Mesenchymal stem cell (in vitro differentiated cells and primary cell): Measurements from ENCODE around the gene VIPR2.

Experiments used
- DNase-seq: peaks from one replicate; pipeline ENCODE4 v3.0.0-alpha.2; 2013
- H2AFZ ChIP-seq: one replicate; pipeline ENCODE4 v1.6.1; 2013; ENCODE audit warnings: low read depth, mild to moderate bottlenecking, control low read depth, inconsistent platforms, low read length, moderate library complexity
- H2AK5ac ChIP-seq: 2 replicates; pipeline ENCODE4 v1.6.1; 2013; ENCODE audit warnings: low read length, moderate library complexity, mild to moderate bottlenecking, inconsistent platforms; ENCODE audit not compliant: severe bottlenecking
- H2BK120ac ChIP-seq: one replicate; pipeline ENCODE4 v1.6.1; 2013; ENCODE audit warnings: low read depth, mild to moderate bottlenecking, inconsistent platforms, low read length, moderate library complexity
- H2BK12ac ChIP-seq, 2 experiments: one replicate each; pipeline ENCODE4 v1.6.1; 2013; ENCODE audit warnings: inconsistent platforms in 2 of 2, low read length in 2 of 2, mild to moderate bottlenecking in 2 of 2, moderate library complexity in 2 of 2, control low read depth in 1 of 2
- H2BK15ac ChIP-seq: one replicate; pipeline ENCODE4 v1.6.1; 2013; ENCODE audit warnings: mild to moderate bottlenecking, low read depth, inconsistent platforms; ENCODE audit not compliant: poor library complexity, severe bottlenecking
- H2BK5ac ChIP-seq: 2 replicates; pipeline ENCODE4 v1.6.1; 2013; ENCODE audit warnings: low read depth, mild to moderate bottlenecking, low read length, control low read depth, inconsistent platforms; ENCODE audit not compliant: poor library complexity, severe bottlenecking
- H3K14ac ChIP-seq, 2 experiments: one replicate each; pipeline ENCODE4 v1.6.1; 2013; ENCODE audit warnings: inconsistent platforms in 2 of 2, low read length in 2 of 2, control low read depth in 1 of 2, mild to moderate bottlenecking in 1 of 2, moderate library complexity in 1 of 2
- H3K18ac ChIP-seq, 2 experiments: one replicate each; pipeline ENCODE4 v1.6.1; 2013; ENCODE audit warnings: inconsistent platforms in 2 of 2, low read length in 2 of 2, control low read depth in 1 of 2, low read depth in 1 of 2, mild to moderate bottlenecking in 1 of 2
- H3K23ac ChIP-seq, 2 experiments: one replicate each; pipeline ENCODE4 v1.6.1; 2013; ENCODE audit warnings: inconsistent platforms in 2 of 2, low read length in 2 of 2, mild to moderate bottlenecking in 2 of 2, moderate library complexity in 2 of 2, control low read depth in 1 of 2
- H3K27ac ChIP-seq: 2 replicates; pipeline ENCODE4 v1.5.1; 2013; ENCODE audit warnings: mild to moderate bottlenecking, moderate library complexity, low read length, control low read depth, inconsistent platforms; ENCODE audit not compliant: poor library complexity, severe bottlenecking
- H3K27me3 ChIP-seq, 2 experiments: 2 replicates each; pipeline versions ENCODE4 v1.6.1 to v1.7.0; 2013; ENCODE audit warnings: low read length in 2 of 2, mild to moderate bottlenecking in 2 of 2, moderate library complexity in 2 of 2, control low read depth in 1 of 2, inconsistent platforms in 1 of 2; ENCODE audit not compliant: control insufficient read depth in 1 of 2, insufficient read depth in 1 of 2
- H3K36me3 ChIP-seq, 2 experiments: 2 replicates each; pipeline versions ENCODE4 v1.6.1 to v1.7.0; 2013; ENCODE audit warnings: low read length in 2 of 2, control low read depth in 1 of 2, inconsistent platforms in 1 of 2, low read depth in 1 of 2, mild to moderate bottlenecking in 1 of 2; ENCODE audit not compliant: insufficient read depth in 2 of 2, control insufficient read depth in 1 of 2
- H3K4ac ChIP-seq, 2 experiments: one replicate each; pipeline ENCODE4 v1.6.1; 2013; ENCODE audit warnings: inconsistent platforms in 2 of 2, low read length in 2 of 2, mild to moderate bottlenecking in 2 of 2, moderate library complexity in 2 of 2, control low read depth in 1 of 2, low read depth in 1 of 2
- H3K4me1 ChIP-seq: 2 replicates; pipeline ENCODE4 v1.6.1; 2013; ENCODE audit warnings: low read depth, low read length, control low read depth; ENCODE audit not compliant: control insufficient read depth, insufficient read depth
- H3K4me2 ChIP-seq: 2 replicates; pipeline ENCODE4 v1.6.1; 2013; ENCODE audit warnings: low read length, mild to moderate bottlenecking, inconsistent platforms; ENCODE audit not compliant: poor library complexity, severe bottlenecking
- H3K4me3 ChIP-seq, 2 experiments: 2 replicates each; pipeline versions ENCODE4 v1.5.1 to v1.7.0; 2013; ENCODE audit warnings: low read length in 2 of 2, mild to moderate bottlenecking in 2 of 2, control low read depth in 1 of 2, low read depth in 1 of 2; ENCODE audit not compliant: insufficient read depth in 1 of 2
- H3K79me1 ChIP-seq: replicated peaks from 2 replicates; pipeline ENCODE4 v1.6.1; 2013; ENCODE audit warnings: mild to moderate bottlenecking, control low read depth, low read length, inconsistent platforms; ENCODE audit not compliant: poor library complexity, severe bottlenecking
- H3K9ac ChIP-seq: 2 replicates; pipeline ENCODE4 v1.7.0; 2013; ENCODE audit warnings: mild to moderate bottlenecking, low read length, moderate library complexity
- H3K9me3 ChIP-seq: 2 replicates; pipeline ENCODE4 v1.7.0; 2013; ENCODE audit warnings: mild to moderate bottlenecking, low read length; ENCODE audit not compliant: control insufficient read depth
- H4K8ac ChIP-seq: one replicate; pipeline ENCODE4 v1.6.1; 2013; ENCODE audit warnings: inconsistent platforms, mild to moderate bottlenecking, low read length, moderate library complexity
- H4K91ac ChIP-seq: one replicate; pipeline ENCODE4 v1.6.1; 2013; ENCODE audit warnings: mild to moderate bottlenecking, low read length, inconsistent platforms
- WGBS: methylation state at CpG from one replicate; pipeline ENCODE4 v1.1.7; 2013; ENCODE audit warnings: mixed read lengths; 5-methylcytosine and 5-hydroxymethylcytosine counted together

The VIPR2 gene

DNA sequence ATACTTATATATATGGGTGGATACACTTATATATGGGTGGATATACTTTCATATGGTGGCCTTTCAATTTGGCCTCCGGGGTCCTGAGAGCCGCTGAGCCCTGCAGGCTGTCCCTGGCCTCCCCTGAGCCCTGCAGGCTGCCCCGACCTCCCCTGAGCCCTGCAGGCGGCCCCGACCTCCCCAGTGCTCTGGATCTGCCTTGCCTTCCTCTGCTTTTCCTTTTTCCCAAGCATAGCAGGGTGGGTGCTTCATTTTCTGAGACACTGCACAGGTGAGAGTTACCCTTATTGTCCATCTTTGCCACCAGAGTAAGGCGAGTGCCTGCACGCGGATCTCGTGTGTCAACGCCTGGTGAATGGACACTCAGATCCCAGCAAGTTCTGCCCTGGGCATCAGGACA, 106.6 kb downstream of the VIPR2 start:
- Histone ChIP-seq H2BK15ac (no peak overlapping the region), H3K9ac (no peak overlapping the region), H4K91ac (no peak overlapping the region), H3K27ac (no peak overlapping the region), H3K4me3 (no peak overlapping the region), H3K4me1 (peaks cover 13% of the 10 kb centered on the region), H3K4me2 (no peak overlapping the region), H3K36me3 (no peaks in the 10 kb centered on the region), H3K9me3 (no peaks in the 10 kb centered on the region), H4K8ac (no peak overlapping the region), H3K18ac (no peak overlapping the region), H3K27me3 (peaks cover 0 to 8% of the 10 kb centered on the region in 2 experiments), H2BK120ac (no peak overlapping the region), H3K4ac (no peak overlapping the region), H2AK5ac (no peak overlapping the region), H2BK12ac (no peak overlapping the region), H3K14ac (no peak overlapping the region), H2BK5ac (no peak overlapping the region), H2AFZ (no peak overlapping the region), H3K23ac (no peak overlapping the region), H3K79me1 (no peaks in the 10 kb centered on the region)
- DNase-seq, result no peak
- 80% methylated on average over 10 of the region's 10 CpGs for WGBS

DNA sequence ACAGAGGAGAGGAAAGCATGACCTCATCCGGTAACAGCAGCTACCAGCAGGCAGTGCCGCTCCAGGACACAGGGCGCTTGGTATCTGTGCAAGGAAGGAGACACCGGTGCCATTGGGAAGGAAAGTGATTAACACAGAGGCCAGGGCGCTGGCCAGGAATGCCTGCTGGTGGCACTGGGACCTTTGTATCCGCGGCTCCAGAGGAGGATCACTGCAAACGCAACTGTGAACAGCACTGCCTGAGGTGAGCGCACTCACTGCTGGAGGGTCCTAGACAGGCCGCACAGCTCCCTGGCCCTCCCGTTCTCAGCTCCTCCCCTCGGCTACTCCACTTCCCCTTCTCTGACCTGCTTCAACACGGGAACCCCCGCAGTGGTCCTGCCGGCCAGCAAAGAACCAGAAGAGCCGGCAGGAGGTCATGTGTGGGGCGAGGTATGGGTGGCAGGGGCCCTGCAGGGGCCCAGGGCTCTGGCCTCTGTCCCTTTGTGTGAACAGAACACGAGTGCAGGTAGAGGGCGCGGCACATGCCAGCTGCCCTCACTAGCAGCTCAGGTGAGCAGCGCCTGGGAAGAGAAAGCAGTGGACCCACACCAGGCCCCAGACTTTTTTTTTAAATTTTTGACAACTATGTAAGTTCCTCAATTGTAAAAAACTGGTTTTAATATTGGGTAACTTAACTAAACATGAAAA, 107.6 kb downstream of the VIPR2 start:
- no peak overlapping the region for H4K91ac ChIP-seq
- H3K27me3 ChIP-seq, result peaks cover 0 to 10% of the 10 kb centered on the region in 2 experiments
- no peak overlapping the region for H3K27ac ChIP-seq
- no peak overlapping the region for H3K4me3 ChIP-seq
- no peak overlapping the region for H3K4me2 ChIP-seq
- DNase-seq, result no peak
- no peaks in the 10 kb centered on the region for H3K79me1 ChIP-seq
- H3K36me3 ChIP-seq, result peaks cover 0 to 1% of the 10 kb centered on the region in 2 experiments
- no peak overlapping the region for H2BK120ac ChIP-seq
- H3K23ac ChIP-seq, result no peak overlapping the region
- no peak overlapping the region for H3K4ac ChIP-seq
- H3K9ac ChIP-seq, result no peak overlapping the region
- H2BK12ac ChIP-seq, result no peak overlapping the region
- H2BK15ac ChIP-seq, result no peak overlapping the region
- H3K4me1 ChIP-seq, result peaks cover 13% of the 10 kb centered on the region
- no peak overlapping the region for H3K18ac ChIP-seq
- no peaks in the 10 kb centered on the region for H3K9me3 ChIP-seq
- H2BK5ac ChIP-seq, result no peak overlapping the region
- no peak overlapping the region for H3K14ac ChIP-seq
- H2AK5ac ChIP-seq, result no peak overlapping the region
- 52% methylated on average over 20 of the region's 21 CpGs for WGBS
- H2AFZ ChIP-seq, result no peak overlapping the region
- H4K8ac ChIP-seq, result no peak overlapping the region

DNA sequence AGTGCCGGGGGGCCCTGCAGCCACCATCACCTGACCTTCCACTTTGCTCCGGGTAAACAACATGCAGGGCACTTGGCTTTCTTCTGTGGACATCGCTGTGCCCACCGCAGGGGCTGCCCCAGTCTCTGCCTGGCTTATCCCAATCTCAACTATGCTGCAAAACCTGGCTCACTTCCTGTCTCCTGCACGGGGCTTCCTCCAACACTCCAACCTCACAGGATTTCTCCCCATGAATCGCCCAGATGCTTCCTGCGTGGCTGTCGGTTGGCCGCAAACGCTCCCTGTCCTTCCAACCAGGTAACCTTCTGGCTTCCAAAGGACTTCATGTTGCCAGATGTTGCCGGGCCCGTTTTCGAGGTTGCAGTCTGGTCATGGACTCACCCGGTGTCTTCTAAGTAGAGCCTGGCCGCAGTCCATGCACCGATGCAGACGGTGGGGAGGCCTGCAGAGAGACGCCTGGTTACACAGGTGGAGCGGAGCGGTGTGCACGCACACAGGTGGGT, 109.0 kb downstream of the VIPR2 start:
- Histone ChIP-seq H3K79me1 (no peaks in the 10 kb centered on the region), H3K4me1 (peaks cover 23% of the 10 kb centered on the region), H3K4me3 (no peak overlapping the region), H3K14ac (no peak overlapping the region), H3K27me3 (peaks cover 0 to 22% of the 10 kb centered on the region in 2 experiments), H3K18ac (no peak overlapping the region), H2BK5ac (no peak overlapping the region), H4K91ac (no peak overlapping the region), H2AFZ (no peak overlapping the region), H3K9ac (no peak overlapping the region), H2BK15ac (no peak overlapping the region), H3K4me2 (no peak overlapping the region), H4K8ac (no peak overlapping the region), H3K36me3 (peaks cover 0 to 5% of the 10 kb centered on the region in 2 experiments), H2BK120ac (no peak overlapping the region), H3K4ac (no peak overlapping the region), H2AK5ac (no peak overlapping the region), H2BK12ac (no peak overlapping the region), H3K23ac (no peak overlapping the region), H3K27ac (no peak overlapping the region), H3K9me3 (no peaks in the 10 kb centered on the region)
- no peak for DNase-seq
- 89% methylated on average over 21 of the region's 21 CpGs for whole genome bisulfite sequencing

DNA sequence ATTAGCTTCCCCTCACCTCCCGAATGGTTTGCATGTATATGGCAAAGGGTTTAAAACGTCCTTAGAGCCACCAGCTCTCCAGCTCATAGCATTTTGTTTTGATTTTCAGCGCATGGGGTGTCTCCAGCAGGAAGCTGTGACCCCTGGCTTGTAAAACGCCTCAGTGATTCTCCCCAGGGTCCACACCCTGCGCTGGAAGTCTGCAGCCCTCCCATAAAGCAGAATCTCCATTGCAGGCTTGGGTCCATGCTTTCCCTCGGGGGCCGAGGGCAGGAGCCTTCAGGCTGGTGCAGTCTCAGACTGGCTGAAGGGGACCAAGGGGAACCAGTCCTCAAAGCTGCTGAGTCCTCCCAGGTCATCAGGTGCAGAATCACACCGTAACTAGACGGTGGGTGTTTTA, 109.7 kb downstream of the VIPR2 start:
- Histone ChIP-seq H3K27ac (no peak overlapping the region), H3K4me3 (no peak overlapping the region), H2BK15ac (no peak overlapping the region), H3K9ac (no peak overlapping the region), H3K4me1 (peaks cover 26% of the 10 kb centered on the region), H3K14ac (no peak overlapping the region), H3K4me2 (no peak overlapping the region), H2AK5ac (no peak overlapping the region), H3K4ac (no peak overlapping the region), H3K36me3 (peaks cover 0 to 5% of the 10 kb centered on the region in 2 experiments), H2BK5ac (no peak overlapping the region), H2AFZ (no peak overlapping the region), H4K8ac (no peak overlapping the region), H3K9me3 (no peaks in the 10 kb centered on the region), H4K91ac (no peak overlapping the region), H3K18ac (no peak overlapping the region), H3K23ac (no peak overlapping the region), H2BK12ac (no peak overlapping the region), H2BK120ac (no peak overlapping the region), H3K27me3 (peaks cover 0 to 28% of the 10 kb centered on the region in 2 experiments), H3K79me1 (no peaks in the 10 kb centered on the region)
- DNase-seq, result no peak
- WGBS, result 80% methylated on average over 9 of the region's 9 CpGs
